ENCODE results near the gene CDAN1. TPM values are rescaled to one million over a fixed set of nuclear protein-coding genes. Genes with fewer than 3 reads are reported as not detected.

CDAN1 gene
- total RNA-seq, 1 donor from 2014 or later = 14.6 TPM

GRCh38 chr15:42724276-42724675 is 12.7 kb downstream of the CDAN1 start:
- H3K9me3 ChIP-seq (ENCODE audit: insufficient read depth, low read depth, low read length) = no peaks in the 10 kb centered on the region
- no peak overlapping the region for H3K4me3 Mint-ChIP-seq (ENCODE audit: unreplicated experiment)
- TF ChIP-seq CTCF (IDR thresholded peaks at IDR 0.05; ENCODE audit: insufficient read depth, low read depth, low read length) = no peak
- TF ChIP-seq EZH2 (IDR thresholded peaks at IDR 0.05; ENCODE audit: insufficient read depth, low read length) = no peak
- no peaks in the 10 kb centered on the region for H3K9me3 Mint-ChIP-seq (ENCODE audit: unreplicated experiment)
- no peaks in the 10 kb centered on the region for H3K79me2 ChIP-seq (ENCODE audit: insufficient read depth, low read length)
- H3K4me1 Mint-ChIP-seq (ENCODE audit: low read depth, unreplicated experiment) = no peaks in the 10 kb centered on the region
- no peaks in the 10 kb centered on the region for H3K27me3 ChIP-seq (ENCODE audit: insufficient read depth, low read length)
- FAIRE-seq (no peak), DNase-seq (ENCODE audit: low read depth) (no peak)
- H3K27ac Mint-ChIP-seq (ENCODE audit: unreplicated experiment) = no peak overlapping the region
- no peaks in the 10 kb centered on the region for H3K27me3 Mint-ChIP-seq (ENCODE audit: low read depth, unreplicated experiment)
- H3K36me3 Mint-ChIP-seq (ENCODE audit: low read depth, unreplicated experiment) = peaks cover 29% of the 10 kb centered on the region
- no peak overlapping the region for H3K9ac ChIP-seq (ENCODE audit: low read length)
- peaks cover 5% of the 10 kb centered on the region for H4K20me1 ChIP-seq (ENCODE audit: insufficient read depth, low read length)
- H3K4me3 ChIP-seq (ENCODE audit: insufficient read depth, low read depth, low read length) = no peak overlapping the region
- no peak overlapping the region for H3K27ac ChIP-seq (ENCODE audit: low read depth, low read length)
- H3K36me3 ChIP-seq (ENCODE audit: insufficient read depth, low read length) = peaks cover 28% of the 10 kb centered on the region
- H3K4me2 ChIP-seq (ENCODE audit: low read length) = no peak overlapping the region
- no peak overlapping the region for H2AFZ ChIP-seq (ENCODE audit: low read depth, low read length)
- H3K4me1 ChIP-seq (ENCODE audit: insufficient read depth, low read length) = no peaks in the 10 kb centered on the region

- H3K27me3 Mint-ChIP-seq (ENCODE audit: low read depth, unreplicated experiment) = no peaks in the 10 kb centered on the region
- no peak for DNase-seq (ENCODE audit: low read depth)
- no peaks in the 10 kb centered on the region for H3K79me2 ChIP-seq (ENCODE audit: insufficient read depth, low read length)
- H3K27me3 ChIP-seq (ENCODE audit: insufficient read depth, low read length) = no peaks in the 10 kb centered on the region
- peaks cover 5% of the 10 kb centered on the region for H4K20me1 ChIP-seq (ENCODE audit: insufficient read depth, low read length)
- H3K36me3 ChIP-seq (ENCODE audit: insufficient read depth, low read length) = peaks cover 25% of the 10 kb centered on the region
- no peak overlapping the region for H3K4me2 ChIP-seq (ENCODE audit: low read length)
- no peaks in the 10 kb centered on the region for H3K4me1 Mint-ChIP-seq (ENCODE audit: low read depth, unreplicated experiment)
- FAIRE-seq = no peak
- H3K9me3 ChIP-seq (ENCODE audit: insufficient read depth, low read depth, low read length) = no peaks in the 10 kb centered on the region
- no peak overlapping the region for H3K4me3 Mint-ChIP-seq (ENCODE audit: unreplicated experiment)
- TF ChIP-seq CTCF (IDR thresholded peaks at IDR 0.05; ENCODE audit: insufficient read depth, low read depth, low read length) = peak; percentile 5
- TF ChIP-seq EZH2 (IDR thresholded peaks at IDR 0.05; ENCODE audit: insufficient read depth, low read length) = no peak
- H3K4me1 ChIP-seq (ENCODE audit: insufficient read depth, low read length) = no peaks in the 10 kb centered on the region
- H3K27ac Mint-ChIP-seq (ENCODE audit: unreplicated experiment) = no peak overlapping the region
- H3K4me3 ChIP-seq (ENCODE audit: insufficient read depth, low read depth, low read length) = no peak overlapping the region
- no peaks in the 10 kb centered on the region for H3K9me3 Mint-ChIP-seq (ENCODE audit: unreplicated experiment)
- H3K36me3 Mint-ChIP-seq (ENCODE audit: low read depth, unreplicated experiment) = peaks cover 37% of the 10 kb centered on the region
- no peak overlapping the region for H3K9ac ChIP-seq (ENCODE audit: low read length)
- no peak overlapping the region for H3K27ac ChIP-seq (ENCODE audit: low read depth, low read length)
- H2AFZ ChIP-seq (ENCODE audit: low read depth, low read length) = no peak overlapping the region
Measured at GRCh38 chr15:42723068-42723467, 13.9 kb downstream of the CDAN1 start.

GRCh38 chr15:42721916-42722315 is 15.0 kb downstream of the CDAN1 start:
- Histone ChIP-seq H3K27ac (ENCODE audit: low read depth, low read length) (no peak overlapping the region), H3K4me1 (ENCODE audit: insufficient read depth, low read length) (peaks cover 2% of the 10 kb centered on the region), H3K27me3 (ENCODE audit: insufficient read depth, low read length) (no peaks in the 10 kb centered on the region), H4K20me1 (ENCODE audit: insufficient read depth, low read length) (peaks cover 6% of the 10 kb centered on the region), H3K4me3 (ENCODE audit: insufficient read depth, low read depth, low read length) (no peak overlapping the region), H3K36me3 (ENCODE audit: insufficient read depth, low read length) (peaks cover 19% of the 10 kb centered on the region), H3K9ac (ENCODE audit: low read length) (no peak overlapping the region), H2AFZ (ENCODE audit: low read depth, low read length) (no peak overlapping the region), H3K79me2 (ENCODE audit: insufficient read depth, low read length) (no peaks in the 10 kb centered on the region), H3K4me2 (ENCODE audit: low read length) (no peak overlapping the region), H3K9me3 (ENCODE audit: insufficient read depth, low read depth, low read length) (no peaks in the 10 kb centered on the region)
- H3K27ac Mint-ChIP-seq (ENCODE audit: unreplicated experiment) = no peak overlapping the region
- H3K9me3 Mint-ChIP-seq (ENCODE audit: unreplicated experiment) = no peaks in the 10 kb centered on the region
- peaks cover 37% of the 10 kb centered on the region for H3K36me3 Mint-ChIP-seq (ENCODE audit: low read depth, unreplicated experiment)
- FAIRE-seq (no peak), DNase-seq (ENCODE audit: low read depth) (no peak)
- no peaks in the 10 kb centered on the region for H3K4me1 Mint-ChIP-seq (ENCODE audit: low read depth, unreplicated experiment)
- TF ChIP-seq CTCF (IDR thresholded peaks at IDR 0.05; ENCODE audit: insufficient read depth, low read depth, low read length) = no peak
- TF ChIP-seq EZH2 (IDR thresholded peaks at IDR 0.05; ENCODE audit: insufficient read depth, low read length) = no peak
- no peak overlapping the region for H3K4me3 Mint-ChIP-seq (ENCODE audit: unreplicated experiment)
- H3K27me3 Mint-ChIP-seq (ENCODE audit: low read depth, unreplicated experiment) = no peaks in the 10 kb centered on the region
